HepG2 (cell line): ENCODE measurements around the gene RDM1. TPM values are rescaled to one million over a fixed set of nuclear protein-coding genes. Genes with fewer than 3 reads are reported as not detected.

Experiments used
- ARNT2 ChIP-seq: sonication (generic); formaldehyde crosslinking; IDR thresholded peaks from 2 replicates; pipeline ENCODE4 v1.8.0; 2022; ENCODE audit warnings: mild to moderate bottlenecking, low read depth, missing genetic modification reagents, moderate library complexity
- CENPT ChIP-seq: sonication (generic); formaldehyde crosslinking; IDR thresholded peaks from 2 replicates; pipeline ENCODE4 v1.8.0; 2022; ENCODE audit warnings: low read depth, mild to moderate bottlenecking, moderate library complexity, missing genetic modification reagents
- DR1 ChIP-seq: sonication (generic); formaldehyde crosslinking; IDR thresholded peaks from 2 replicates; pipeline ENCODE4 v1.8.0; 2021; ENCODE audit warnings: mild to moderate bottlenecking, missing genetic modification reagents, inconsistent platforms
- GABPB1 ChIP-seq: IDR thresholded peaks from 2 replicates; pipeline ENCODE4 v1.6.1; 2016; ENCODE audit warnings: mild to moderate bottlenecking, missing genetic modification reagents, moderate library complexity, missing compliant biosample characterization
- MEIS2 ChIP-seq: sonication (generic); formaldehyde crosslinking; IDR thresholded peaks from 2 replicates; pipeline ENCODE4 v1.9.0; 2021; ENCODE audit warnings: mild to moderate bottlenecking, missing genetic modification reagents
- MIER2 ChIP-seq: IDR thresholded peaks from 2 replicates; pipeline ENCODE4 v1.6.1; 2016; ENCODE audit warnings: missing biosample characterization, missing genetic modification reagents
- NCOA2 ChIP-seq: sonication (generic); formaldehyde crosslinking; IDR thresholded peaks from 2 replicates; pipeline ENCODE4 v1.8.0; 2022; ENCODE audit warnings: inconsistent platforms
- SNRNP70 ChIP-seq: fragments of 200-400 bp; formaldehyde crosslinking; IDR thresholded peaks from 2 replicates; pipeline ENCODE4 v1.6.1; 2017; ENCODE audit warnings: mild to moderate bottlenecking, low read depth, low read length, moderate library complexity
- SP2 ChIP-seq: sonication (generic); formaldehyde crosslinking; IDR thresholded peaks from 2 replicates; pipeline ENCODE4 v1.5.1; 2020; ENCODE audit warnings: mild to moderate bottlenecking, missing genetic modification reagents
- SRY ChIP-seq: sonication (generic); formaldehyde crosslinking; IDR thresholded peaks from 2 replicates; pipeline ENCODE4 v1.8.0; 2022; ENCODE audit warnings: mild to moderate bottlenecking, missing genetic modification reagents
- ZBTB3 ChIP-seq: sonication (generic); formaldehyde crosslinking; IDR thresholded peaks from 2 replicates; pipeline ENCODE4 v1.4.0; 2020; ENCODE audit warnings: low read depth, mild to moderate bottlenecking, moderate library complexity, missing genetic modification reagents, borderline replicate concordance
- ZFYVE20 ChIP-seq: sonication (generic); formaldehyde crosslinking; IDR thresholded peaks from 2 replicates; pipeline ENCODE4 v1.8.0; 2023; ENCODE audit warnings: low read depth, mild to moderate bottlenecking, moderate library complexity, missing genetic modification reagents, borderline replicate concordance
- ZNF101 ChIP-seq: sonication (generic); formaldehyde crosslinking; IDR thresholded peaks from 2 replicates; pipeline ENCODE4 v1.4.0; 2020; ENCODE audit warnings: mild to moderate bottlenecking, low read depth, missing genetic modification reagents, borderline replicate concordance
- ZNF225 ChIP-seq: sonication (generic); formaldehyde crosslinking; IDR thresholded peaks from 2 replicates; pipeline ENCODE4 v1.4.0; 2020; ENCODE audit warnings: mild to moderate bottlenecking, missing genetic modification reagents
- ZNF350 ChIP-seq: sonication (generic); formaldehyde crosslinking; IDR thresholded peaks from 2 replicates; pipeline ENCODE4 v1.4.0; 2020; ENCODE audit warnings: mild to moderate bottlenecking, low read depth, missing genetic modification reagents, borderline replicate concordance
- ZNF430 ChIP-seq: sonication (generic); formaldehyde crosslinking; IDR thresholded peaks from 2 replicates; pipeline ENCODE4 v1.9.0; 2021; ENCODE audit warnings: mild to moderate bottlenecking, missing genetic modification reagents
- ZNF431 ChIP-seq: sonication (generic); formaldehyde crosslinking; IDR thresholded peaks from 2 replicates; pipeline ENCODE4 v1.9.0; 2022; ENCODE audit warnings: missing genetic modification reagents, low read depth, mild to moderate bottlenecking, borderline replicate concordance
- ZNF441 ChIP-seq: sonication (generic); formaldehyde crosslinking; IDR thresholded peaks from 2 replicates; pipeline ENCODE4 v1.7.0; 2021; ENCODE audit warnings: missing genetic modification reagents, borderline replicate concordance
- ZNF484 ChIP-seq: sonication (generic); formaldehyde crosslinking; IDR thresholded peaks from 2 replicates; pipeline ENCODE4 v1.5.1; 2020; ENCODE audit warnings: mild to moderate bottlenecking, low read depth, missing genetic modification reagents, borderline replicate concordance
- polyA plus RNA-seq, 8 experiments: library from polyadenylated mRNA; depleted of rRNA in 3 of 8; stranded (reverse) in 7 of 8; unstranded in 1 of 8; fragments of >200 nt; fragmentation: Illumina TruSeq in 4 of 8; extraction: Trizol in 4 of 8; gene quantifications; 2 replicates each; pipeline versions ENCODE4 v1.2.1 to v1.2.3, GENCODE V29; 2011 to 2016; ENCODE audit warnings: low read depth in 4 of 8, missing spikeins in 1 of 8, mixed read lengths in 1 of 8; ENCODE audit not compliant: insufficient read depth in 1 of 8
- total RNA-seq, 5 experiments: library from RNA; depleted of rRNA; stranded (reverse); fragments of >200 nt; fragmentation: Illumina TruSeq; extraction: Trizol; gene quantifications; 2 replicates each; pipeline ENCODE4 v1.2.3, GENCODE V29; 2016; ENCODE audit warnings: low read depth in 1 of 5
- TF ChIP-seq, protein P1 (sequence below): IDR thresholded peaks from 2 replicates; pipeline ENCODE4 v1.6.1; 2018; ENCODE audit warnings: missing genetic modification reagents, mild to moderate bottlenecking, missing compliant biosample characterization
- TF ChIP-seq, protein P2 (sequence below): sonication (generic); formaldehyde crosslinking; IDR thresholded peaks from 2 replicates; pipeline ENCODE4 v1.4.0; 2020; ENCODE audit warnings: missing genetic modification reagents
- TF ChIP-seq, protein P3 (sequence below): sonication (generic); formaldehyde crosslinking; IDR thresholded peaks from 2 replicates; pipeline ENCODE4 v1.4.0; 2020; ENCODE audit warnings: missing genetic modification reagents, borderline replicate concordance

Gene RDM1
- total and polyA plus RNA-seq, 2 of the 13 experiments (the other 11 are each of a cell fraction or from before 2014, with no cell fraction given) = 0.28 to 0.40 TPM

DNA sequence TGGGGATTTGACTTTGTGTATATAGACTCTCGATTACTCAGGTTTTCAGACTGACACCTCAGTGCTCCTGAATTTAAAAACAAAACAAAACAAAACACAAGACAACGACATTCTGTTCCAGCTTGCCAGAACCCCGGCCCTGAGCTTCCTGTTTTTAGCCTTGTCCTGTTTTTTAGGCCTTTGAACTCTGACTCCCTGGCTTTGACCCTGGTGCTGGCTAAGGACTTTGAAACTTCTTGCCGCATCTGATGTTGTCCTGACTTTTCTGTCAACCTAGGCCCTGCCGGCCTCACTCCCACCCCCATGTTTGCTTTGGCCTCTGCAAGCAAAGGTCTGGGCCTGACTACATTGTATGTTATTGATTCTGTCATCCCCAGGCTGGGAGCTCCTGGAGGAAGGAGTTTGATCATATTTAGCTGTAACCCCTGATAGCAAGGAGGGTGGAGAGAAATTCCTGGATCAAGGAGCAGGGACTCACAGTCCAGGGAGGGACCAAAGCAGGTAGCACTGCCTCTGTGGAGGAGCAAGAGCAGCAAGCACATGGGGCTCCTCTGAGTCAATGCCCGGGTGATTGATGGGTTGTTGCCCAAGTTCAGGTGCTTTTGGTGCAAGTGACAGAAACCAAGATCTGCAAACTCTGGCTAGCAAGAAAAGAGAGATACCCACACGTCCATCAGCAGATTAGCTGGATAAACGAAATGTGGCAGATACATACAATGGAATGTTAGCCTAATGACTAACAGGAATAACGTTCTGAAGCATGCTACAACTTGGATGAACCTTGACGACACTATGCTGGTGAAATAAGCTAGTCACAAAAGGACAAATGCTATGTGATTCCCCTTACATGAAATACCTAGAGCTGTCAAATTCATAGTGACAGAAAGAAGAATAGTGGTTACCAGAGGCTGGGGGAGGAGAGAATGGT lies 43.0 kb upstream of the RDM1 start (continued):
- TF ChIP-seq, protein P1, sequence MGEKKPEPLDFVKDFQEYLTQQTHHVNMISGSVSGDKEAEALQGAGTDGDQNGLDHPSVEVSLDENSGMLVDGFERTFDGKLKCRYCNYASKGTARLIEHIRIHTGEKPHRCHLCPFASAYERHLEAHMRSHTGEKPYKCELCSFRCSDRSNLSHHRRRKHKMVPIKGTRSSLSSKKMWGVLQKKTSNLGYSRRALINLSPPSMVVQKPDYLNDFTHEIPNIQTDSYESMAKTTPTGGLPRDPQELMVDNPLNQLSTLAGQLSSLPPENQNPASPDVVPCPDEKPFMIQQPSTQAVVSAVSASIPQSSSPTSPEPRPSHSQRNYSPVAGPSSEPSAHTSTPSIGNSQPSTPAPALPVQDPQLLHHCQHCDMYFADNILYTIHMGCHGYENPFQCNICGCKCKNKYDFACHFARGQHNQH (CRISPR knock-in tag) = peak; percentile 97
- TF ChIP-seq DR1 (CRISPR knock-in tag) (no peak), MIER2 (CRISPR knock-in tag) (0 out of 2 replicates have a peak, but pooled peaks have one; percentile 24), NCOA2 (CRISPR knock-in tag) (peak; percentile 98), MEIS2 (CRISPR knock-in tag) (peak; percentile 97), ZBTB3 (CRISPR knock-in tag) (no peak), ZNF431 (CRISPR knock-in tag) (no peak; the same call in 1 of the 2 replicates), CENPT (CRISPR knock-in tag) (no peak), ZNF101 (no peak), ZNF225 (CRISPR knock-in tag) (no peak), ARNT2 (peak; percentile 83), ZNF484 (CRISPR knock-in tag) (no peak), SP2 (no peak), SRY (CRISPR knock-in tag) (no peak), ZNF430 (CRISPR knock-in tag) (peak; percentile 92; the same call in 1 of the 2 replicates), SNRNP70 (no peak), ZFYVE20 (CRISPR knock-in tag) (no peak), ZNF441 (peak; percentile 27; the same call in 1 of the 2 replicates), GABPB1 (peak; percentile 63; the same call in 1 of the 2 replicates), ZNF350 (peak; percentile 95; the same call in 1 of the 2 replicates)
- TF ChIP-seq, protein P2, sequence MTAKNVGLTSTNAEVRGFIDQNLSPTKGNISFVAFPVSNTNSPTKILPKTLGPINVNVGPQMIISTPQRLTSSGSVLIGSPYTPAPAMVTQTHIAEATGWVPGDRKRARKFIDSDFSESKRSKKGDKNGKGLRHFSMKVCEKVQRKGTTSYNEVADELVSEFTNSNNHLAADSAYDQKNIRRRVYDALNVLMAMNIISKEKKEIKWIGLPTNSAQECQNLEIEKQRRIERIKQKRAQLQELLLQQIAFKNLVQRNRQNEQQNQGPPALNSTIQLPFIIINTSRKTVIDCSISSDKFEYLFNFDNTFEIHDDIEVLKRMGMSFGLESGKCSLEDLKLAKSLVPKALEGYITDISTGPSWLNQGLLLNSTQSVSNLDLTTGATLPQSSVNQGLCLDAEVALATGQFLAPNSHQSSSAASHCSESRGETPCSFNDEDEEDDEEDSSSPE (CRISPR knock-in tag) = no peak
- TF ChIP-seq, protein P3, sequence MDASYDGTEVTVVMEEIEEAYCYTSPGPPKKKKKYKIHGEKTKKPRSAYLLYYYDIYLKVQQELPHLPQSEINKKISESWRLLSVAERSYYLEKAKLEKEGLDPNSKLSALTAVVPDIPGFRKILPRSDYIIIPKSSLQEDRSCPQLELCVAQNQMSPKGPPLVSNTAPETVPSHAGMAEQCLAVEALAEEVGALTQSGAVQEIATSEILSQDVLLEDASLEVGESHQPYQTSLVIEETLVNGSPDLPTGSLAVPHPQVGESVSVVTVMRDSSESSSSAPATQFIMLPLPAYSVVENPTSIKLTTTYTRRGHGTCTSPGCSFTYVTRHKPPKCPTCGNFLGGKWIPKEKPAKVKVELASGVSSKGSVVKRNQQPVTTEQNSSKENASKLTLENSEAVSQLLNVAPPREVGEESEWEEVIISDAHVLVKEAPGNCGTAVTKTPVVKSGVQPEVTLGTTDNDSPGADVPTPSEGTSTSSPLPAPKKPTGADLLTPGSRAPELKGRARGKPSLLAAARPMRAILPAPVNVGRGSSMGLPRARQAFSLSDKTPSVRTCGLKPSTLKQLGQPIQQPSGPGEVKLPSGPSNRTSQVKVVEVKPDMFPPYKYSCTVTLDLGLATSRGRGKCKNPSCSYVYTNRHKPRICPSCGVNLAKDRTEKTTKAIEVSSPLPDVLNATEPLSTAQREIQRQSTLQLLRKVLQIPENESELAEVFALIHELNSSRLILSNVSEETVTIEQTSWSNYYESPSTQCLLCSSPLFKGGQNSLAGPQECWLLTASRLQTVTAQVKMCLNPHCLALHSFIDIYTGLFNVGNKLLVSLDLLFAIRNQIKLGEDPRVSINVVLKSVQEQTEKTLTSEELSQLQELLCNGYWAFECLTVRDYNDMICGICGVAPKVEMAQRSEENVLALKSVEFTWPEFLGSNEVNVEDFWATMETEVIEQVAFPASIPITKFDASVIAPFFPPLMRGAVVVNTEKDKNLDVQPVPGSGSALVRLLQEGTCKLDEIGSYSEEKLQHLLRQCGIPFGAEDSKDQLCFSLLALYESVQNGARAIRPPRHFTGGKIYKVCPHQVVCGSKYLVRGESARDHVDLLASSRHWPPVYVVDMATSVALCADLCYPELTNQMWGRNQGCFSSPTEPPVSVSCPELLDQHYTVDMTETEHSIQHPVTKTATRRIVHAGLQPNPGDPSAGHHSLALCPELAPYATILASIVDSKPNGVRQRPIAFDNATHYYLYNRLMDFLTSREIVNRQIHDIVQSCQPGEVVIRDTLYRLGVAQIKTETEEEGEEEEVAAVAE = peak; percentile 81
